K562 (cell line): ENCODE measurements around the gene TRIM37. TPM values are rescaled to one million over a fixed set of nuclear protein-coding genes. Genes with fewer than 3 reads are reported as not detected.

Experiments used
- ATAC-seq: fragments of 200-7000 bp; cut with Tn5 transposase; 3 replicates; pipeline ENCODE4 v1.9.1; 2020; ENCODE audit warnings: moderate library complexity
- BruUV-seq: library from RNA; stranded (reverse); fragments of 400-500 nt; replicated peaks from 2 replicates; lab custom pipeline; 2021; lab: Mats Ljungman, UMichigan
- CTCF ChIA-PET: fragments of 300-600 bp; formaldehyde crosslinking; extraction: SDS; loops from one replicate; lab custom pipeline; 2021; ENCODE audit warnings: low intra/inter-chr PET ratio; lab: Yijun Ruan, JAX
- POLR2A ChIA-PET: fragments of 300-600, 350-650 bp; sonication (Branson Sonifier 250); formaldehyde crosslinking; extraction: SDS; loops from one replicate; lab custom pipeline; 2021; ENCODE audit warnings: antibody characterized with exemption, inconsistent platforms; lab: Yijun Ruan, JAX
- DNase-seq, 4 experiments: peaks; one replicate each; pipeline versions ENCODE4 v3.0.0 to v3.0.0-alpha.2; 2011 to 2018; ENCODE audit warnings: low spot score in 3 of 4, mixed read lengths in 3 of 4; ENCODE audit errors: extremely low read depth in 1 of 4
- FAIRE-seq: peaks from 2 replicates; lab custom pipeline; 2011; peaks lifted over from hg19 to GRCh38; lab: Jason Lieb, UNC
- H2AFZ ChIP-seq: 2 replicates; pipeline ENCODE4 v1.6.0; 2011; ENCODE audit warnings: low read depth, low read length, control low read depth, inconsistent platforms
- H3K27ac ChIP-seq: fragments of 200-600 bp; 3 replicates; pipeline ENCODE4 v1.8.0; 2011; ENCODE audit warnings: low read depth, mild to moderate bottlenecking, control low read depth, inconsistent platforms, low read length, moderate library complexity, mixed read lengths; ENCODE audit errors: extremely low read depth
- H3K27me3 ChIP-seq, 2 experiments: fragments of 300-600 bp in 1 of 2; 2 replicates in 1 of 2; 3 replicates in 1 of 2; pipeline versions ENCODE4 v1.6.0 to v1.8.0; 2011; ENCODE audit warnings: inconsistent platforms in 2 of 2, low read length in 2 of 2, mild to moderate bottlenecking in 1 of 2, mixed read lengths in 1 of 2, moderate library complexity in 1 of 2; ENCODE audit not compliant: control insufficient read depth in 2 of 2, insufficient read depth in 2 of 2
- H3K36me3 ChIP-seq: fragments of 300-600 bp; 3 replicates; pipeline ENCODE4 v1.8.0; 2011; ENCODE audit warnings: mild to moderate bottlenecking, low read length, inconsistent platforms; ENCODE audit not compliant: control insufficient read depth, insufficient read depth
- H3K4me1 ChIP-seq, 2 experiments: fragments of 200-600 bp in 1 of 2; replicated peaks in 1 of 2; 2 replicates in 1 of 2; 3 replicates in 1 of 2; pipeline versions ENCODE4 v1.5.1 to v1.8.0; 2011; ENCODE audit warnings: inconsistent platforms in 2 of 2, low read length in 2 of 2, mild to moderate bottlenecking in 1 of 2, mixed read lengths in 1 of 2, moderate library complexity in 1 of 2; ENCODE audit not compliant: control insufficient read depth in 2 of 2, insufficient read depth in 2 of 2
- H3K4me2 ChIP-seq: 2 replicates; pipeline ENCODE4 v1.6.1; 2011; ENCODE audit warnings: low read length, control low read depth, inconsistent platforms, mixed read lengths; ENCODE audit not compliant: insufficient read depth
- H3K4me3 ChIP-seq: fragments of 200-600 bp; sonication (generic), shearing (Covaris generic); 2 replicates; pipeline ENCODE4 v1.5.1; 2016; ENCODE audit warnings: control low read depth, inconsistent platforms
- H3K79me2 ChIP-seq: fragments of 200-600 bp; 3 replicates; pipeline ENCODE4 v1.8.0; 2011; ENCODE audit warnings: low read length, inconsistent platforms; ENCODE audit not compliant: control insufficient read depth, insufficient read depth
- H3K9ac ChIP-seq, 2 experiments: 2 replicates each; pipeline versions ENCODE4 v1.6.0 to v1.6.1; 2011; ENCODE audit warnings: low read depth in 2 of 2, low read length in 2 of 2, control low read depth in 1 of 2, inconsistent platforms in 1 of 2, mild to moderate bottlenecking in 1 of 2, mixed read lengths in 1 of 2; ENCODE audit not compliant: insufficient read depth in 1 of 2
- H3K9me1 ChIP-seq: one replicate; pipeline ENCODE4 v1.6.0; 2011; ENCODE audit warnings: inconsistent platforms, mild to moderate bottlenecking, low read length, moderate library complexity; ENCODE audit not compliant: control insufficient read depth, insufficient read depth
- H3K9me3 ChIP-seq: replicated peaks from 2 replicates; pipeline ENCODE4 v1.5.1; 2011; ENCODE audit warnings: low read depth, low read length, inconsistent platforms; ENCODE audit not compliant: control insufficient read depth, insufficient read depth
- H4K20me1 ChIP-seq: replicated peaks from 2 replicates; pipeline ENCODE4 v1.6.1; 2011; ENCODE audit warnings: low read length, inconsistent platforms, mixed read lengths; ENCODE audit not compliant: control insufficient read depth, insufficient read depth
- NFRKB ChIP-seq: fragments of 450-650 bp; IDR thresholded peaks from 2 replicates; pipeline ENCODE4 v1.6.1; 2016; ENCODE audit warnings: low read depth
- RB1 ChIP-seq: fragments of 450-650 bp; IDR thresholded peaks from 2 replicates; pipeline ENCODE4 v1.6.1; 2017; ENCODE audit warnings: low read depth, mild to moderate bottlenecking
- TCF3 ChIP-seq: sonication (generic); formaldehyde crosslinking; IDR thresholded peaks from 2 replicates; pipeline ENCODE4 v1.4.0; 2020; ENCODE audit warnings: mild to moderate bottlenecking, missing genetic modification reagents
- ZNF12 ChIP-seq: sonication (generic); formaldehyde crosslinking; IDR thresholded peaks from 2 replicates; pipeline ENCODE4 v1.4.0; 2020; ENCODE audit warnings: mild to moderate bottlenecking, missing genetic modification reagents
- WGBS: fragments of 100-300 bp; shearing (Covaris generic); methylation state at CpG from one replicate; pipeline ENCODE4 v1.1.6; 2016; ENCODE audit warnings: low coverage, mixed read lengths; ENCODE audit not compliant: insufficient coverage; ENCODE audit errors: missing lambda C conversion rate; 5-methylcytosine and 5-hydroxymethylcytosine counted together
- in situ Hi-C: fragments of 300-500 bp; cut with MboI; formaldehyde crosslinking; loops from 4 replicates; pipeline ENCODE4 v1.15.0; 2018; ENCODE audit warnings: inconsistent platforms, mixed read lengths
- intact Hi-C: fragments of 100-400 bp; cut with micrococcal nuclease; formaldehyde crosslinking; loops from 2 replicates; pipeline ENCODE4 v1.14.2; 2022
- polyA plus RNA-seq, 8 experiments: library from polyadenylated mRNA; depleted of rRNA in 4 of 8; stranded (reverse) in 5 of 8; unstranded in 3 of 8; fragments of >200 nt; fragmentation: Nextera tagmentation in 2 of 8; fragmentation: Illumina TruSeq in 1 of 8; extraction: Ambion mirVana in 2 of 8; extraction: Trizol in 1 of 8; gene quantifications; 2 replicates each; pipeline versions ENCODE4 v1.2.1 to v1.2.3, GENCODE V29; 2011 to 2014; ENCODE audit warnings: inconsistent platforms in 1 of 8, missing spikeins in 1 of 8
- total RNA-seq, 7 experiments: library from RNA; depleted of rRNA in 6 of 7; stranded (reverse); fragments of >200 nt in 6 of 7; fragmentation: Illumina TruSeq in 2 of 7; extraction: Trizol in 2 of 7; gene quantifications; 2 replicates each; pipeline versions ENCODE4 v1.2.1 to v1.2.3, GENCODE V29; 2011 to 2021; ENCODE audit warnings: low replicate concordance in 1 of 7
- TF ChIP-seq, protein P1 (sequence below), 3 experiments: fragments of 200-800 bp in 1 of 3; fragments of 250-450 bp in 1 of 3; fragments of 450-650 bp in 1 of 3; sonication (Bioruptor Pico) in 1 of 3; sonication (Bioruptor generic) in 1 of 3; formaldehyde crosslinking in 1 of 3; IDR thresholded peaks; 2 replicates each; pipeline versions ENCODE4 v1.6.1 to v1.8.0; 2016 to 2022; ENCODE audit warnings: mild to moderate bottlenecking in 2 of 3, missing genetic modification characterization in 2 of 3, missing compliant biosample characterization in 1 of 3, moderate library complexity in 1 of 3

TRIM37 gene
- total and polyA plus RNA-seq, 9 of the 15 experiments (the other 6 are each of a cell fraction or from before 2014, with no cell fraction given): 4.5 to 31.4 (median 23.8) TPM

DNA sequence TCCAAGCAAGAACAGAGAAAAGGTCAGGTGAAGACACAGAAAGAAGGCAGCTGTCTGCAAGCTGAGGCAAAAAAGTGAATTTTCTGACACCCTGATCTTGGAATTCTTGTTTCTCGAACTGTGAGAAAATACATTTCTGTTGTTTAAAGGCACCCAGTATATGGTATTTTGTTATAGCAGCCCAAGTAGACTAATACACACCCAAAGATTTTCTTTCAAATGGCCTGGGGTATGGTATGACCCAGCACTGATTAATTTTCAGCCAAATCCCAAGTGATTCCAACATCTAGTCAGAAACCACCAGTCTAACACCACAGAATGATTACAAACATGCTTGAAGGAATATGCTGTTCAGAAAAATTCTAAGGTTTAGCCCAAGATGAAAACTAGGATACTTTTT is 36.8 kb downstream of the TRIM37 start:
- peaks cover 80% of the 10 kb centered on the region for H3K36me3 ChIP-seq
- in situ Hi-C loops: no loop called here
- FAIRE-seq (no peak), ATAC-seq (no peak), DNase-seq (no peak)
- no peaks in the 10 kb centered on the region for H4K20me1 ChIP-seq
- no peaks in the 10 kb centered on the region for H3K79me2 ChIP-seq
- no peaks in the 10 kb centered on the region for H3K9me3 ChIP-seq
- intact Hi-C loops: no loop called here
- H2AFZ ChIP-seq: no peak overlapping the region
- ChIA-PET POLR2A (interaction anchor here (0.8 kb wide), 1 partner anchor 16 kb away, joined by 3 read pairs; no protein-coding TSS in a partner anchor), CTCF (no interaction called here)
- no TSS peak for BruUV-seq
- WGBS: 100% methylated on average over 1 of the region's 1 CpG
- no peak for TF ChIP-seq NFRKB
- peak; percentile 83; the same call in 1 of the 2 replicates for TF ChIP-seq ZNF12 (CRISPR knock-in tag)
- TF ChIP-seq, protein P1, sequence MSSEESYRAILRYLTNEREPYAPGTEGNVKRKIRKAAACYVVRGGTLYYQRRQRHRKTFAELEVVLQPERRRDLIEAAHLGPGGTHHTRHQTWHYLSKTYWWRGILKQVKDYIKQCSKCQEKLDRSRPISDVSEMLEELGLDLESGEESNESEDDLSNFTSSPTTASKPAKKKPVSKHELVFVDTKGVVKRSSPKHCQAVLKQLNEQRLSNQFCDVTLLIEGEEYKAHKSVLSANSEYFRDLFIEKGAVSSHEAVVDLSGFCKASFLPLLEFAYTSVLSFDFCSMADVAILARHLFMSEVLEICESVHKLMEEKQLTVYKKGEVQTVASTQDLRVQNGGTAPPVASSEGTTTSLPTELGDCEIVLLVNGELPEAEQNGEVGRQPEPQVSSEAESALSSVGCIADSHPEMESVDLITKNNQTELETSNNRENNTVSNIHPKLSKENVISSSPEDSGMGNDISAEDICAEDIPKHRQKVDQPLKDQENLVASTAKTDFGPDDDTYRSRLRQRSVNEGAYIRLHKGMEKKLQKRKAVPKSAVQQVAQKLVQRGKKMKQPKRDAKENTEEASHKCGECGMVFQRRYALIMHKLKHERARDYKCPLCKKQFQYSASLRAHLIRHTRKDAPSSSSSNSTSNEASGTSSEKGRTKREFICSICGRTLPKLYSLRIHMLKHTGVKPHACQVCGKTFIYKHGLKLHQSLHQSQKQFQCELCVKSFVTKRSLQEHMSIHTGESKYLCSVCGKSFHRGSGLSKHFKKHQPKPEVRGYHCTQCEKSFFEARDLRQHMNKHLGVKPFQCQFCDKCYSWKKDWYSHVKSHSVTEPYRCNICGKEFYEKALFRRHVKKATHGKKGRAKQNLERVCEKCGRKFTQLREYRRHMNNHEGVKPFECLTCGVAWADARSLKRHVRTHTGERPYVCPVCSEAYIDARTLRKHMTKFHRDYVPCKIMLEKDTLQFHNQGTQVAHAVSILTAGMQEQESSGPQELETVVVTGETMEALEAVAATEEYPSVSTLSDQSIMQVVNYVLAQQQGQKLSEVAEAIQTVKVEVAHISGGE (CRISPR knock-in tag; IDR thresholded peaks at IDR 0.05): peak in 1 of 3 experiments; percentile 41; a peak in 1 of 6 replicates
- no peak for TF ChIP-seq RB1
- TF ChIP-seq TCF3: no peak
- H3K9ac ChIP-seq: no peak overlapping the region
- no peak overlapping the region for H3K4me3 ChIP-seq
- no peaks in the 10 kb centered on the region for H3K27me3 ChIP-seq
- no peak overlapping the region for H3K27ac ChIP-seq
- no peaks in the 10 kb centered on the region for H3K9me1 ChIP-seq
- no peak overlapping the region for H3K4me2 ChIP-seq
- H3K4me1 ChIP-seq: no peaks in the 10 kb centered on the region
